GM21825 (cell line): ENCODE data around the gene CCDC198.
A peak's percentile ranks its signal among the peaks of the same experiment; 100 is the strongest.

Experiments
- ATAC-seq: cut with Tn5 transposase; IDR thresholded peaks from one replicate; pipeline ENCODE4 v1.9.1; 2021; ENCODE audit warnings: mild to moderate bottlenecking, moderate library complexity; ENCODE audit not compliant: unreplicated experiment

The CCDC198 gene, protein sequence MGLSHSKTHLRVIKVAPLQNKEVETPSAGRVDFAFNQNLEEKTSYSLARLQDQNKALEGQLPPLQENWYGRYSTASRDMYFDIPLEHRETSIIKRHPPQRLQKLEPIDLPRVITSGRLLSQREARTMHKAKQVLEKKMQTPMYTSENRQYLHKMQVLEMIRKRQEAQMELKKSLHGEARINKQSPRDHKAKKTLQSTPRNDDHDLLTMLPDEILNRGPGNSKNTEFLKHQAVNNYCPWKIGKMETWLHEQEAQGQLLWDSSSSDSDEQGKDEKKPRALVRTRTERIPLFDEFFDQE

DNA sequence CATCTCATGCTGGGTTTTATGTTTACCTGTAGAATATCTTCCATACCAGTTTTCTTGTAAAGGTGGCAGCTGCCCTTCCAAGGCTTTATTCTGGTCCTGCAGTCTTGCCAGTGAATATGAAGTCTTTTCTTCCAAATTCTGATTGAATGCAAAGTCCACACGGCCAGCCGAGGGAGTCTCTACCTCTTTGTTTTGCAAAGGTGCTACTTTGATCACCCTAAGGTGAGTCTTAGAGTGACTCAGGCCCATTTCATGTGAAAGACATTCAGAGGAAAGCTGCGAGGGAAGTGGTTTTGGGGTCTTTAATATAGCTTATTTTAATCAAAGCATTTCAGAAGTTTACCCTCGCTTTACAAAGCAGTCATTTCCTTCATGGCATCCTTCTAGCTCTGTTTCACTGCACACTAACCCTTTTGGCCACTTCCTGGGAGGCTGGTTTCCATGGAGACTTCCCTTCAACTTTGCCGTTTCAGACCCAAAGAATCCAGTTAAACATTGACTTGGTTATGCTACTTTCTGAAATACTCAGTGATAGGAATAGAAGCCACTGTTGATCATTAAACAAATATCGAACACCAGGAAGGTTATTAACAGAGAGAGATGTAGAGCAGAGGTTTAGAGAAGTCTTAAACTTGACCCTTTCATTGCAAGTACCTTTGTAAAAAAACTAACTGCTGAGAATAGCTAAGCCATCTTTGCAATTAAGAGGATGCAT lies at the start of gene CCDC198:
TSS of gene CCDC198 (minus strand) at position 391 of the 715 bp plus-strand sequence. CDS start at position 249, 142 bp downstream.
- peak; percentile 83 for ATAC-seq

DNA sequence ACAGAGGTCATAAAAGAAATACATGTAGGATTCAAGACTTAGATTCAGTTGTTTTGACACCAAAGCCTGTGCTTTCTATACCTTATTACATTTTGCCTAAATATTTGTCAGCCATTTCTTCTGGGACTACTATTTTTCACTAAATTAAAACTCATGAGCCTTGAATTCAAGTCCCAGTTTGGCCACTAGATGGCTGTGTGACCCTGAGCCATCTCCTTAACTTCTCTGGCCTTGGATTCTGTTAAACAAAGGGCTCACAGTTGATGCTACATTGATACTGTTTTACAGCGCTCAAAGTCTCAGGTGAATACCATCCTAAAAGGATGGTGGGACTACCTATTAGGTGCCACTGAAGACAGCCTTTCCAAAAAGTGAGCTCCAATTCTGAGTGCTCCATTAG lies 39.6 kb upstream of the CCDC198 start:
- ATAC-seq = no peak

DNA sequence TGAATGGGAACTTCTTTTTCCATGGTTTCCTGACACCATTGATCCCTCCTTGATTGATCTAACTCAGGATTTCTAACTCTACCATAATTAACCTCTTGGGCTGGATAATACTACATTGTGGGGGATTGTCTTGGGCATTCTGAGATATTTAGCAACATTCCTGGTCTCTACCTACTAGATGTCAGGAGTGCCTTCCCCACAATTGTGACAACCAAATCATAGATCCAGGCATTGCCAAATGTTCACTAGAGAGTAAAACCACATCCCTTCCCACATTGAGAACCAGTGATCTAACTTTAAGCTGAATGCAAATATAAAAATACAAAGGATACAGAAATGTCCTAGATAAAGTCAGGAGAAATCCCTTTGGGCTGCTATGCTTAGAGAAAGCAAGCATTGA lies 36.9 kb upstream of the CCDC198 start:
- no peak for ATAC-seq

DNA sequence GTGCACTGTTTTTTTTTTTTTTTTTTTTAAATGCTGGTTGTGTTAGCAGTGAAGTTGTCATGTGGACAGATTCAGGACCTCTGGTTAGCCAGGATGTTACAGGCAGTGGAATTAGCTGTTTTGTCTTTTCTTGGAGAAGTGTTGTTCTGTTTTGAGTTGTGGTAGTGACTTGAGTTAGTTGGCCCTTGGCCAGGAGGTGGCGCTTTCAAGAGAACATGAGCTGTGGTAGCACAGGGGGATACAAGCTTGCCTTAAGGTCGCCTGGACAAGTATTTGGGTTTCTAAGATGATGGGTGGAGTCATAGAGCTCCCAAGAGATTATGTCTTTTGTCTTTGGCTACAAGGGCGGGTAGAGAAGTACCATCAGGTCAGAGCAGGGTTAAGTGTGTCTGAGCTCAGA lies 33.3 kb upstream of the CCDC198 start:
- ATAC-seq = no peak

DNA sequence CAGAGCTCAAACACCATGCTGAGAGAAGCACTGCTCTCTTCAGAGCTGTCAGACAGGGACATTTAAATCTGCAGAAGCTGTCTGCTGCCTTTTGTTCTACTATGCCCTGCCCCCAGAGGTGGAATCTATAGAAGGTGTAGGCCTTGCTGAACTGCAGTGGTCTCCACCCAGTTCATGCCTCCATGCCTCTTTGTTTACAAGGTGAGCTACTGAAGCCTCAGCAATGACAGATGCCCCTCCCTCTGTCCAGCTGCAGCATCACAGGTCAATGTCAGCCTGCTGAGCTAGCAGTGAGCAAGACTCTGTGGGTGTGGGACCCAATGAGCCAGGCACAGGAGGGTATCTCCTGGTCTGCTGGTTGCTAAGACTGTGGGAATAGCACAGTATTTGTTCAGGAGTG lies 25.4 kb upstream of the CCDC198 start:
- no peak for ATAC-seq

DNA sequence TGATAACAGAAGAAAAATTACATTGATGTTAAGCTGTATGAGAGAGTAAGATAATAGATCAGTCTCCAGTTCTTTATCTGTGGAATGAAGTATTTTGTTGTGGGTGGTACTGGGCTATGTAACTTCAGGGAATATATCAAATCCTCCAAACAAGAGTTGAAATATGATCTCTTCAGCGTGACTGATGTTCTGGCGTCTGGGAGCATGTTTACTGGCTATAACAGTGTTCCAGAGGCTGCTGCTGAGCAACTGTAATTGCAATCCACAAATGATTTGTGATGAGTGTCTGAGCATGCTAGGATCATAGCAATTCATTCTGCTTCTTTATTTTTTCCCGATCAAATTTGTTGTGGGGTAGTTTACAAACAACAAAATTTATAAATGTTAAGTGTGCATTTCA lies 18.6 kb upstream of the CCDC198 start:
- no peak for ATAC-seq

DNA sequence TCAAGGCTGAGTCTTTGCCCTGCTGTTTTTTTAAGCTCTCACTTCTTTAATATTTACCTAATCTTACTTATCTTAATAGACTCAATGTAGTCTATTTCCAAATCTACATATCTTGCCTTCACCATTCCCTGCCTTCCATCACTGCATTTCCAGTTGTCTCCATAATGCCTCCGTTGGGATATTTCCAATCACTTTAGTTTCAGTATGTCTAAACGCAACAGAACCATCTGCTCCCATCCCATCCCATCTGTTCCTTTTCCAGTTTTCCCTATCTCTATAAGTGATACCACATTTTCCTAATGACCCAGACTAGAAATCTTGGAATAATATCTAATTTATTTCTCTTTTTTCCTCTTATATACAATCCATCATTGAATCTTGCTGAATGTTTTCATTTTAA lies 15.1 kb upstream of the CCDC198 start:
- ATAC-seq = no peak

DNA sequence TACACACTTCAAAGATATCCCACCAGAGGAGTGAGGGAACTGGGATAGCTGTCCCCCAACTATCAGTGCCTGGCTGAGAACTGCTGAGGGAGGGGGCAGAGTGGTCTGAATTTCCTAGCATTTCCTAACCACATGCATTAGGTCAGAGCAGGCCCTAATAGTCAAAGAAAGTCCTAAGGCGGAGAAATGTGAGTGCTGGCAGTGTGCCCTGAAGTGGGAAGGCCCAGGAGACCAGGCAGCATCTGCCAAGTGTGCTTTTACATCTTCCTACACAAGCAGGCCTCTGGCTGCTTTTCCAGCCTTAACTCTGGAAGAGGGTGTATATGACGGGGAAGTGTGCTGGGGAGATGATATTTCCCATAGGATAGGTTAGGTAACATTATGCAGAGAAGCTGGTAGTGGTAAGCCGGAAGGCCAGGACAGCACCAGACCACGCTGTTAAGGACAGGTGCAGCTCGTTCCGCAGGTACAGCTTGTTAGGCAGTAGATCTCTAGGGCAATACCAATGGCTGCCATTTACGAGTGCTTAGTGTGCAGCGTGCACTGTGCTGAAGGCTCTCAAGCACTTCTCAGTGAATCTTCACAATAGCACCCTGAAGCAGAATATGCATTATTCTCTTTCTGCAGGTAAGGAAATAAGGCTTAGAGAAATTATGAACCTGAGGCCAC lies 9.1 kb upstream of the CCDC198 start:
- no peak for ATAC-seq

DNA sequence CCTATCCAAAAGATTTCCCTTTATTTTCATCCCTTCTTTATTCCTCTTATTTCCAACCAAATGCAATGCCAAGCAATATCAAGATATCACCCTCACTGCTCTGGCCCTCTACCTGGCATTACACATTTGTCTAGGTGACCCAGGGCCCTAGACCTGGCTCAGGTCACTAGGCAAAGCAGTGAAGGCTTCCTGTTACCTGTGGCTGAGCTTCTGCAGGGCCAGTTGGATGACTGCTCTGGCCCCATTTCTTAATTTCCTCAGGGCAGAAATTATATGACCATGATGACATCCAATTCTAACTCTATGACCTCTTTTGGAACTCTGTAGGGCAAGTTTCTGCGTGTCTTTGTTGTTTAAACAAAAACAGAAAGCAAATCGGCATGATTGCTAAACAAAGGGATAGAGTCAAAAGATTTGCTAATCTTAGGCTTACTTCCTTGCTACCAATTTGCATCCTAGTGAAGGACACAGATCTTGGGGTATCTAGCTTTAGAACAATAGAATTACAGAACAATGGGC lies 7.4 kb upstream of the CCDC198 start:
- ATAC-seq = no peak

DNA sequence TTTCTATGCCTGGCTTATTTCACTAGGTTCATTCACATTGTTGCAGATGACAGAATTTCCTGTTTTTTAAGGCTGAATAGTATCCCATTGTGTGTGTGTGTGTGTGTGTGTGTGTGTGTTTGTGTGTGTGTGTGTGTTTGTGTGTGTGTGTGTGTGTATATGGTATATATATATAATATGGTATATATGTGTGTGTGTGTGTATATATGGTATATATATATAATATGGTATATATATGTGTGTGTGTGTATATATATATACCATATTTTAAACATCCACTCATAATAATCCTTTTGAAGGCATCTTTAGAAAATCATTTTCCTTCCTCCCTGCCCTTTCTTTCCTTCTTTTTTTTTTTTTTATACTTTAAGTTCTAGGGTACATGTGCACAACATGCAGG lies 5.0 kb upstream of the CCDC198 start:
- ATAC-seq = no peak

DNA sequence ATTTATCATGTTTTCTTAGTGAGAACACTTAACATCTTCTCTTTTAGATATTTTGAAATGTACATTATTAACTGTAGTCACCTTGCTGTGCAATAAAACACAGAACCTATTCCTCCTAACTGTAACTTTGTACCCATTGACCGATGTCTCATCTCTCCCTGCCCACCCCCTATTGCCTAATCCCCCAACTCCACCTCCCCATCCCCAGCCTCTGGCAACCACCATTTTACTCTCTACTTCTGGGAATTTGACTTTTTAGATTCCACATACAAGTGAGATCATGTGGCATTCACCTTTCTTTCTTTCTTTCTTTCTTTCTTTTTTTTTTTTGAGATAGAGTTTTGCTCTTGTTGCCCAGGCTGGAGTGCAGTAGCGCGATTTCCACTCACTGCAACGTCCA lies 4.4 kb upstream of the CCDC198 start:
- no peak for ATAC-seq

DNA sequence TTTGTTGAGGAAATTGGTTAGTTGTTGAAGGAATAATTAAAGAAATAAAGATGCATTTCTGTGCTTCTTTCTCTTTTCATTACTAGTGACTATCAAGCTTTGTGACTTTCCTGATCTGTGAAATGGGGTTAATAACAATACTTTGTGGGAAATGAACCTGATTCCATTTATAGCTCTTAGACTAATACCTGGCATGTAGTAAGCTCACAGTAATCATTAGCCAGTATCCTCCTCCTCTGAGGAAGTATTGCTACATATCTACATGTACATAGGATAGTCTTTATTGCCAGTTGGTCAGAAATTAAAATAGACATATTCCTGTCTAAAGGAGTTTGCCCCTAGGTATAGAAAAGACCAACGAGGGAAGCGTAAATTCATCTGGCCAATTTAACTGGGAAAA lies 1.8 kb upstream of the CCDC198 start:
- no peak for ATAC-seq

DNA sequence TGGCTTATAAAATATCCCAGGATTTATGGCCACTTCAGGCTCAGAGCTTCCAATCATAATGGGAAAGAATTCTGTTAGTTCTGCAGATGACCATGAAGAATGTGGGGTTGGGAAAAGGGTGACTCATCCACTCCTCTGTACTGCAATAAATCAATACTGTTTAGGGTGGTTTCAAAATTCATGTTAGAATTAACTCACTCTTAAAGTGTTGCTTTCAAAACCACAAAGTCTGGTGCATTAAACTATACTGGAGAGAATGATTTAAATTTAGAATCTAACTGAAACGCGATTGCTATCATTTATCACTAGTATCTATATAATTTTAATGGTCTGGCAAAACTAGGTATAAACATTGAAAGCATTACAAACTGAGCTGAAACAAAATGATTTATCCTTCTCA lies 798 bp downstream of the CCDC198 start:
- ATAC-seq = no peak

DNA sequence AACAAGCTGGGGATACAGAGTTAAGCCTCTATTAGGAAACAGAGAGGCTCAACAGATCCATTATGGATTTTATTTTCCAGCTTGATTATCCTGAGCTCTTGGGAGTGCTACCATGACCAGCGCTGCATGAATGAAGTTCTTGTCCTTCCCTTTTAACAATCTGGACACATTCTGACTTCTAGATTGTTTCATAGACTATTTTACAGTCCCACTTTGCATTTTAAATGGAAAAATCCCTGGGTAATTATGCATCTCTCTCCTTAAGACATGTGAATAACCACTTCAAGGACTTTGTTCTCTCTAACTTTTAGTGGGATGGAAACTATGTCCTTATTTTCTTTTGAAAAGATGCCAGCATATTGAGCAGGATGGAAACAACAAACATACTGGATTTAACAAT lies 2.0 kb downstream of the CCDC198 start:
- ATAC-seq = no peak

DNA sequence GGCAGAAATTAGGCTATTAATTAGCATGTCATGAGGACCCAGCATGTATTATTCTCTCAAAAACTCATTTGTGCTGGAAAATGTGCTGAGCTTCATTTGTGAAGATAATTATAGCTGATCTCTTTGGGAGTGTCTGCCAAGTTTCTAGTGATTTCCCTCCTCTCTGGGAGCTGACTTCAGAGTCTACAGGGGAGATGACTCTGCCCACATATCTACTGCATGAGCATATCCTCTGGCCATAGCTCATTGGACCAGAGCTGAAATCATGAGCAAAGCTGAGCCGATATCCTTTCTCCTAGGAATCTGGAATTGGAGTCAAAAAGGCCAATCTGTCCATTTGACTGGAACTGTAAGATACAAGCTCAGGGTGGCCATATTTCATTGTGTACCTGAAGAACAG lies 5.9 kb downstream of the CCDC198 start:
- ATAC-seq = no peak

DNA sequence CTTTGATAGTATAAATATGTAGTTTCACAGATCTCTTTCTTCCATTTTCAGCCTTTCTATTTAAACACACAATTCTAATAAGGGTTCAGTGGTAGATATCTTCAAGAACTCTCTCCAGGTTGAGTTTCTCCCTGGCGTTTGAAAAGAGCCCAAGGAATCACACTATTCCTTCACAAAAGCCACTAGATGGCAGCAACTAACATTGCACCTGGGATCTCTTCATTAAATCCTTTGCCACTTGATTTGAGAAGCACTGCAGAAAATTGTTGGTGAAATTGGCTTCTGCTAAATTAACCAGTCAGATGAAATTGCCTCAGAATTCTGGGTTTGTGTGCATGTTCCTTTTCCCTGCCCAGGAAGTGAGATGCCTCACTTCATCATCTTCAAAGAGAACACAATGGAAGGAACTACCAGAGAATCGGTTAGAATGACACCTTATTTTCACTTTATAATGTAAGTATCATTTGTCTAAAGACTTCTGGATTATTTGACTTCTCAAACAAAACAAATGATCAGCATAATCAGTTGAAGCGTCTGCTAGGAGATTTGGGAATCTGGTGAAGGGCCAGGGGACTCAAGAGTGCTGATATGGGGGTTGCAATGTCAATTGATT lies 6.8 kb downstream of the CCDC198 start:
- ATAC-seq = no peak

DNA sequence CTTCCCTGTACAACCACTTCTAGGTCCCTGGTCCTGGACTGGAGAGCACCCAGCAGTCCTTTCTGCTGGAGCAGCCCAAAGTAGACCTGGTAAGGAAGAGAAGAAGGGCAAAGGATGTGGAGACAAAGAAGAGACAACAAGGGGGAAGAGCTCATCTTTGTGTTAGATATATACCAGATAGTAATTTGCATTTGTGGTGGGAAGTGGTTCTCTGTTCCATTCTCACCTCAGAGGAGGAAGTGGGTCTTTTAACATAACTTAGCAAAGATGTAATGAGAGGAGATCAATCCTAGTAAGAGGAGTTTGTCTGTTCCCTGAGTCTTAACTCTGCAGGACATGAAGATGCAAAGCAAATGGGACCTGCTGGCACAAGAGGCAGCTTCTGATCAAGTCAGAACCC lies 8.0 kb downstream of the CCDC198 start:
- peak; percentile 91 for ATAC-seq

DNA sequence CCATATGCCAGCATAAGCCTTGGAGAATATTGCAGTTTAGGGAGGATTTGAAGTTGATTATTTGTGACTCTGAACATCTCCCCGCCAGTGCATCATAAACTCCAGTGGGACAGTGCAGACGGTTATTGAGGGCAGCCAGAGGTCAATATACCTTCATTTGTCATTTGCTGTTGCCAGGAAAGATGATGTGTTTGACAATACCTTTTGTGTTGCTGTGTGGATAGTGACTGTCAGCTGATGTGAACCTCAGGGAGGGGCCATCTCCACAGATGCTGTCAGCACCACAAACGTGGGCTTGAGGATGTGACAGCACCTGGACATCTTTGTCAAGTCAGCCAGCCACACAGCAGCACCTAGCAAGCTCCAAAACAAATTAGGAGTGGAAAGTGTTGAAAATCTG lies 11.5 kb downstream of the CCDC198 start:
- ATAC-seq = no peak

DNA sequence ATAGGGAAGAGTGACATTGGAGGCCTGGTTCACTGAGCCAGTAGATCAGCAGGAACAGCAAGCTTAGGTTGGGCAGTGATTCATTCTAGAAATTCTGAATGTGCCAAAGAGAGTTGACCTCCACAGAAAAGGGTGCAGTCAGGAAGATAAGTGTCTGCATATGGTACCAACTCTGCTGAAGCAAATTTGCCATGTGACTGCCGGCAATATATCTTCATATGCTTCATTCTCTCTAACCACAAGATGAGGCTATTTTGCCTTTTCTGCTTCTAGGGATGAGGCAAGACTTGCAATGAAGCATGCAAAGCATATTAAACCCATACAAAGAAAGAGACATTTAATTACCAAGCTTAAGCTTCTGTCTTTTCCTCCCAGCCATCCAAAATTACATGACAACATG lies 13.6 kb downstream of the CCDC198 start:
- no peak for ATAC-seq

DNA sequence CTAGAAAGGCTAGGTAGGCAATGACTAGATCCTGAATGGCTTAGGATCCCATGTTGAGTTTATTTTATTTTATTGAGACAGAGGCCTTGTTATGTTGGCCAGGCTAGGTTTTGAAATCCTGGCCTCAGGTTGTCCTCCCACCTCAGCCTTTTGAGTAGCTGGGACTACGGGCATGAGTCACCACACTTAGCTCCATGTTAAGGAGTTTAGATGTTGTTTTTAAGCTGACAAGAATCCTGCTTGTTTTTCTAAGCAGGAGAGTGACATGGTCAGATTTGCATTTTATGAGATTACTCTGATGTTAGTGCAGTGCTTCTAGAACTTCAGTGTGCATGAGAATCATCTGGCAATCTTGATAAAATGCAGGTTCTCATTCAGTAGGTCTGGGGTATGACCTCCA lies 14.5 kb downstream of the CCDC198 start:
- no peak for ATAC-seq

DNA sequence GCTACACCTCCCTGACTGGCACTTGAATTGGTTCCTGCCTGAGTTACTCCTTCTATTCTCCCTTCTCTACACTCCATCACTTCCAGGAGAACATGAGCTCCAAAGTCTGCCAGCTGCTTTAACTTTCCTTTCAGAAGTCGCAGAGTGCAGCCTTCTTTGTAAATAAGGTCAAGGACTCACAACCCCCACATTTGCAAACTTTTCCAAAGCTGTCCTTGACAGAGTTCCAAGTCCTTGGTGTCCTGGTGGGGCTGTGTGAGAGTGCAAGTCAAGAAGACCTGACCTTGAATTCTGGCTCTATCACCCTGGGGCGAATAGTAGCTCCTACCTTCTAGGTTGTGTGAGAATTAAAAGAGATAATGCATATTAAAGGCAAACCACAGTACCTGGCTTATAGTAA lies 15.6 kb downstream of the CCDC198 start:
- ATAC-seq = no peak

DNA sequence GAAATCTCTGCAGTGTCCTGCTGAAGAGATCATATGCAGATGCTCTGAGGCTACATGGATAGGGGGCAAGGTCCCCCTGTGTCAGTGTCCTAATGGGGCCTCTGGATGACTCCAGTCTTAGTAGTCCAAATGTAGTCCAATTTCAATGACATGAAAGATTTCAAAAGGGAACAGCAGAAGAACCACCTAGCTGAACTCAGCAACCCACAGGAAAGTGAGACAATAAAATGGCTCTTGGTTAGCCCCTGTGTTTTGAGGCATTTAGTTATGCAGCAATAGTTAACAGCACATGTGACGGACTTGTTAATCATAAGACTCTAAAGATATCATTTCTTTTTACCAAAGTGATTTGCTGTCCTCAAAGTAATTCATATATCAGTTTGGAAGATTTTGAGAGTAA lies 22.7 kb downstream of the CCDC198 start:
- ATAC-seq = no peak
